GM21717 (cell line): Measurements from ENCODE around the gene GPX1.

Source experiments
- ATAC-seq: cut with Tn5 transposase; IDR thresholded peaks from one replicate; pipeline ENCODE4 v1.9.1; 2021; ENCODE audit warnings: mild to moderate bottlenecking, moderate library complexity; ENCODE audit not compliant: unreplicated experiment

Gene GPX1

DNA sequence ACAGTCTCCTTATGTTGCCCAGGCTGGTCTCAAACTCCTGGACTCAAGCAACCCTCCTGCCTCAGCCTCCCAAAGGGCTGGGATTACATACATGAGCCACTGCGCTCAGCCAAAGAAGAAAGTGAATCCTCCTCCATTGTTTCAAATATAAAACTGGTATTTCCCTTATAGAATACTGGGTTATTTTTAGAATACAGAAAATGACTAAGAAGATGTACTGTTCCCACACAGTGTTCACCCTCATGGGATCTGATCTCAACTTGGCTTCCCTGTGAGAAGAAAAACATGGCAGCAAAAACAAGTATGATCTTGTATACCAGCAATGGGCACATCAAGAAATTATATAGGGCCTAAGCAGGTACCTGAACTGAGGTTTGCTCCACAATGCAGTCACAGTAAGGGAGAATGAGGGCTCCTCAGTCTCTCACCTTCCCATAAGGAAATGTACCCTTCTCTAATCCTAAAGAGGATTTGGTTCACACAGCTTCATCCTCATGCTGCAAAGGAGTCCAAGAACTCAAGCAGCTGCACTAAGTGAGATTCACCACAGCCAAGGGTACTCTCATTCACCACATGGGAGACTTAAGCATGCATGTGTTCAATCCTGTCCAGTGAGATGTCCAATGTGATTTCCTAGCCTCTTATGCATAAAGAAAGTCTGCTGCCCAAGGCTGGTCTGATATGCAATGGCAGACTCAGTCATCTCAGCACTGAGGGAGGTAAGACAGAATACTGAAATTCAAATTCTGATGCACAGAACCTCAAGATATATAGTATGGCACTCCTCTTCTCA is 44.1 kb downstream of the GPX1 start:
- no peak for ATAC-seq

DNA sequence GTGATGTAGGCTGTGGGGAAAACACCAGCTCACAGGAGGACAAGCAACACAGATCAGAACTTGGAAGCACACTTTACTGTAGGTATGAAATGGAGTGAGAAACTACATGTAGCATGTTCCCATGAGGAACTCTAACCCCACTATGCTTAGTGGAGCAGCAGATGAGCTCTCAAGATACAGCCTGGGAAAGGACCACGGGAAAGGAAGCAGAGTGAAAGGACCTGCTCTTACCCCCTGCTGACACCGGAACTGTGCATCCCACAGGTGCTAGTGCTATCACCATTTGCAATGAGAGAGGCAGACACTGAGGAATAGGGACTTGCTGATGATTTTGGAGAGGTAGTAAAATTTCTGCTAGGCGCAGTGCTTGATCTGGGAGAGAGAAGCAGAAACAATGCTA is 46.9 kb downstream of the GPX1 start:
- ATAC-seq: no peak

GRCh38 chr3:49310677-49311076 is 47.5 kb downstream of the GPX1 start:
- no peak for ATAC-seq
